ENCODE results near the gene NACC2. TPM values are rescaled to one million over a fixed set of nuclear protein-coding genes. Genes with fewer than 3 reads are reported as not detected.

The NACC2 gene
- total RNA-seq, 4 donors from 2014 or later = 10.4 to 21.6 (median 12.8) TPM

DNA sequence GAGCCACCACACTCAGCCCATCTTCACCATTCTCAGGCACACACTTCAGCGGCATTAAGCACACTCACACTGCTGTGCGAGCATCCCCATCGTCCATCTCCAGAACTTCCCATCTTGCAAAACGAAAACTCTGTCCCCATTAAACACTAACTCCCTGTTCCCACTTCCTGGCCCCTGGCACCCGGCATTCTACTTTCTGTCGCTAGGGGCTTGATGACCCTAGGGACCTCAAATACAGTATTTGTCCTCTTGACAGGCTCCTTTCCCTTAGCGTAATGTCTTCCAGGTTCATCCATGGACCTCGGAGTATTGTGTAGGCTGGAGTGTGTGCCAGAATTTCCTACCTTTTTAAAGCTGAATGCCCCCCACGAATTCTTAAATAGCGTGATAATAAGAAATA, 119.3 kb downstream of the NACC2 start:
- Histone ChIP-seq H3K27ac (no peak overlapping the region), H3K4me1 (peaks cover 4 to 14% (median 9%) of the 10 kb centered on the region in 3 donors), H3K9me3 (no peaks in the 10 kb centered on the region), H3K27me3 (peaks cover 0 to 44% (median 0%) of the 10 kb centered on the region in 4 donors), H3K36me3 (no peaks in the 10 kb centered on the region), H3K4me3 (no peak overlapping the region)
- intact Hi-C loops (cut with DNase I) = loop anchor here (10.0 kb wide), 1 partner anchor 309 kb away; no protein-coding TSS in a partner anchor
- 79 to 85% methylated on average over 9 to 10 of the region's 10 CpGs for WGBS, 2 donors
- TF ChIP-seq POLR2A (IDR thresholded peaks at IDR 0.05) = no peak
- TF ChIP-seq, protein P1, sequence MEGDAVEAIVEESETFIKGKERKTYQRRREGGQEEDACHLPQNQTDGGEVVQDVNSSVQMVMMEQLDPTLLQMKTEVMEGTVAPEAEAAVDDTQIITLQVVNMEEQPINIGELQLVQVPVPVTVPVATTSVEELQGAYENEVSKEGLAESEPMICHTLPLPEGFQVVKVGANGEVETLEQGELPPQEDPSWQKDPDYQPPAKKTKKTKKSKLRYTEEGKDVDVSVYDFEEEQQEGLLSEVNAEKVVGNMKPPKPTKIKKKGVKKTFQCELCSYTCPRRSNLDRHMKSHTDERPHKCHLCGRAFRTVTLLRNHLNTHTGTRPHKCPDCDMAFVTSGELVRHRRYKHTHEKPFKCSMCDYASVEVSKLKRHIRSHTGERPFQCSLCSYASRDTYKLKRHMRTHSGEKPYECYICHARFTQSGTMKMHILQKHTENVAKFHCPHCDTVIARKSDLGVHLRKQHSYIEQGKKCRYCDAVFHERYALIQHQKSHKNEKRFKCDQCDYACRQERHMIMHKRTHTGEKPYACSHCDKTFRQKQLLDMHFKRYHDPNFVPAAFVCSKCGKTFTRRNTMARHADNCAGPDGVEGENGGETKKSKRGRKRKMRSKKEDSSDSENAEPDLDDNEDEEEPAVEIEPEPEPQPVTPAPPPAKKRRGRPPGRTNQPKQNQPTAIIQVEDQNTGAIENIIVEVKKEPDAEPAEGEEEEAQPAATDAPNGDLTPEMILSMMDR (IDR thresholded peaks at IDR 0.05) = no peak
- no peak for DNase-seq

DNA sequence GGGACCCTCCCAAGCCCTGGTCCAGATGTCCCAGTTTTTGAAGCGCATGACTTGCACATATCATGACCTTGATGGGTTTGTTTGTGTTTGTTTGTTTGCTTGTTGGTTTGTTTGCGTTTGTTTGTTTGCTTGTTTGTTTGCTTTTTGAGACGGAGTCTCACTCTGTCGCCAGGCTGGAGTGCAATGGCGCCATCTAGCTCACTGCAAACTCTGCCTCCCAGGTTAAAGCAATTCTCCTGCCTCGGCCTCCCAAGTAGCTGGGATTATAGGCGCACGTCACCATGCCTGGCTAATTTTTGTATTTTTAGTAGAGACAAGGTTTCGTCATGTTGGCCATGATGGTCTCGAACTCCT, 120.9 kb downstream of the NACC2 start:
- Histone ChIP-seq H3K9me3 (no peaks in the 10 kb centered on the region), H3K4me3 (no peak overlapping the region), H3K27me3 (peaks cover 0 to 27% (median 0%) of the 10 kb centered on the region in 4 donors), H3K27ac (no peak overlapping the region), H3K36me3 (no peaks in the 10 kb centered on the region), H3K4me1 (peaks cover 4 to 15% (median 6%) of the 10 kb centered on the region in 3 donors)
- no peak for TF ChIP-seq POLR2A (IDR thresholded peaks at IDR 0.05)
- TF ChIP-seq, protein P1 (IDR thresholded peaks at IDR 0.05) = peak in 1 of 6 experiments; percentile 7
- no peak for DNase-seq
- WGBS, 2 donors = 54 to 64% methylated on average over 10 of the region's 10 CpGs
- intact Hi-C loops (cut with DNase I) = loop anchor here (10.0 kb wide), 1 partner anchor 311 kb away; no protein-coding TSS in a partner anchor

DNA sequence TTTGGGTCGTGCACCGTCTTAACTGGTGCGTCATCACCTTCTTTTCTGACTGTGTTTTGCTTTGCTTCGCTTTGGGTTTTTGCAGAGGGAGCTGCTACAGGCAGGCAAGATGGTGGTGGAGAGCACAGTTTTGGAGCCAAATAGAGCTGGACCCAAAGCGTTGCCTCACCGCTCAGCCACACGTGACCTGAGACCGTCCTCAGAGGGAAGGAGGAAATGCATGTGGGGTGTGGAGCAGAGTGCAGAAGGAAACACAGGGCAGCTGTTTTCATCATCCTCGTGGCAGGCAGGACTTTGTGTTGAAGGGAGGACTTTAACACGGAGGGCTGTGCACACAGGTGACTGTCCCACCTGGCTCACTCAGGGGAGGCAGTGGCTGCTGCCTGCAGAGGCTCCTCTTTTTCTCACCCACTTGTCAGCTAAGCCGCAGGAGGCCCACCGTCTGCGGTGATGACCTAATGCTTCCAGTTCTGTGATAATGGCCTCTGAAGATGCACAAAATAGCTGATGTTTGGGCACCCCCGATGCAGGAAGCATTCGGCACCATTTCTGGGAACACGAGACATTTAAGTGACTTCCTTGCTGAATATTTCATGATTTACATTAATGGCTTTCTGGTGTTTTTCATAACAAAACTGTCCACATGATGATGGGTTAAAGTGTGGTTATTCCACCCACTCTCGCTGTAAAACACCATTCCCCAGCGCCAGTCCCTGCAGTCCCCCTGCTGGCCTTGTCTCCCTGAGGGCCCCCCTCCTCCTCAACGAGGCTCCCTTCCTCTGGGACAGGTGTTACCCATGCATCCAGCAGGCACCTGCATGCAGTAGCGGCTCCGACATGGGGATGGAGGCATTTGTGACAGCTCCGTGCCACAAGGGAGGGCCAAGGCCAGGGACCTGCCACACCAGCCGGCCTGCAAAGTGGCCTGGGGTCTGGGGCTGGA, 121.5 kb downstream of the NACC2 start:
- Histone ChIP-seq H3K4me1 (peaks cover 0 to 15% (median 4%) of the 10 kb centered on the region in 3 donors), H3K9me3 (no peaks in the 10 kb centered on the region), H3K36me3 (no peaks in the 10 kb centered on the region), H3K4me3 (no peak overlapping the region), H3K27ac (no peak overlapping the region), H3K27me3 (peaks cover 0 to 21% (median 0%) of the 10 kb centered on the region in 4 donors)
- WGBS, 2 donors = 46% methylated on average over 19 to 22 of the region's 23 CpGs
- TF ChIP-seq, protein P1 (IDR thresholded peaks at IDR 0.05) = no peak
- no peak for TF ChIP-seq POLR2A (IDR thresholded peaks at IDR 0.05)
- no peak for DNase-seq
- intact Hi-C loops (cut with DNase I) = loop anchor here (10.0 kb wide), 1 partner anchor 311 kb away; no protein-coding TSS in a partner anchor

DNA sequence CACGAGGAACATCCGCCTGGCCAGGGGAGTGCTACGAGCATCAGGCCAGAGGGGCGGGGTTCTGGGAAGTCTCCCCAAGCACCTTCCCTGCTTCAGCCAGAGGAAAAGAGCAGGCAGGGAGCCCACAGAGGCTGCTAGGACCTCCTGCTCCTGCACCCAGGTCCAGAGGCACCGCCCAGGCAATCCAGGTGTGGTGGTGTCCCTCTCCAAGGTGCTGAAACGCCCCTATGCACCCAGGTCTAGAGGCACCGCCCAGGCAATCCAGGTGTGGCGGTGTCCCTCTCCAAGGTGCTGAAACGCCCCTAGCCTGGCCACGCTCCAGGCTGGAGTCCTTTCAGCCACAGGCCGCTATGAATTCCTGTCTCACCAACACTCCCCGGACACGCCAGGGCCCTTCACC, 123.2 kb downstream of the NACC2 start:
- TF ChIP-seq, protein P1 (IDR thresholded peaks at IDR 0.05) = no peak
- no peak for TF ChIP-seq POLR2A (IDR thresholded peaks at IDR 0.05)
- Histone ChIP-seq H3K9me3 (no peaks in the 10 kb centered on the region), H3K4me1 (peaks cover 0 to 28% (median 13%) of the 10 kb centered on the region in 3 donors), H3K36me3 (no peaks in the 10 kb centered on the region), H3K27ac (no peak overlapping the region), H3K4me3 (no peak overlapping the region), H3K27me3 (peaks cover 0 to 15% (median 0%) of the 10 kb centered on the region in 4 donors)
- 31 to 56% methylated on average over 7 to 8 of the region's 13 CpGs for WGBS, 2 donors
- no peak for DNase-seq
- intact Hi-C loops (cut with DNase I) = loop anchor here (10.0 kb wide), 1 partner anchor 313 kb away; no protein-coding TSS in a partner anchor
